ENCODE results near the gene SPATA46. TPM values are rescaled to one million over a fixed set of nuclear protein-coding genes. Genes with fewer than 3 reads are reported as not detected.

SPATA46 gene
- total RNA-seq, 2 experiments from 2014 or later = not detected

- peaks cover 5% of the 10 kb centered on the region for H3K27me3 Mint-ChIP-seq
- H3K36me3 Mint-ChIP-seq (ENCODE audit: low read depth) = no peaks in the 10 kb centered on the region
- DNase-seq = no peak
- POLR2A ChIA-PET = no interaction called here
- no peaks in the 10 kb centered on the region for H3K9me3 Mint-ChIP-seq
- CTCF ChIA-PET = interaction anchor here (0.6 kb wide), 1 partner anchor 318 kb away, joined by 3 read pairs; no protein-coding TSS in a partner anchor
- H3K27ac Mint-ChIP-seq = no peak overlapping the region
- H3K4me3 Mint-ChIP-seq = no peak overlapping the region
- H3K4me1 Mint-ChIP-seq = no peaks in the 10 kb centered on the region
These were observed 28.0 kb upstream of the SPATA46 start for GRCh38 chr1:162404550-162405160.

GRCh38 chr1:162400790-162401355 is 24.2 kb upstream of the SPATA46 start:
- no peaks in the 10 kb centered on the region for H3K9me3 Mint-ChIP-seq
- H3K27me3 Mint-ChIP-seq = peaks cover 25% of the 10 kb centered on the region
- no peak overlapping the region for H3K27ac Mint-ChIP-seq
- no peaks in the 10 kb centered on the region for H3K4me1 Mint-ChIP-seq
- no peak overlapping the region for H3K4me3 Mint-ChIP-seq
- no peaks in the 10 kb centered on the region for H3K36me3 Mint-ChIP-seq (ENCODE audit: low read depth)
- CTCF ChIA-PET = interaction anchor here (1.1 kb wide), 1 partner anchor 49 kb away, joined by 4 read pairs; no protein-coding TSS in a partner anchor
- no peak for DNase-seq
- POLR2A ChIA-PET = no interaction called here

GRCh38 chr1:162398999-162399580 is 22.4 kb upstream of the SPATA46 start:
- Mint-ChIP-seq H3K36me3 (ENCODE audit: low read depth) (no peaks in the 10 kb centered on the region), H3K27ac (no peak overlapping the region), H3K4me3 (no peak overlapping the region), H3K27me3 (peaks cover 25% of the 10 kb centered on the region), H3K4me1 (no peaks in the 10 kb centered on the region), H3K9me3 (no peaks in the 10 kb centered on the region)
- ChIA-PET CTCF (interaction anchor here (0.6 to 1.4 kb wide), 2 partner anchors 16 to 312 kb away, joined by 3 read pairs; no protein-coding TSS in a partner anchor), POLR2A (no interaction called here)
- no peak for DNase-seq

DNA sequence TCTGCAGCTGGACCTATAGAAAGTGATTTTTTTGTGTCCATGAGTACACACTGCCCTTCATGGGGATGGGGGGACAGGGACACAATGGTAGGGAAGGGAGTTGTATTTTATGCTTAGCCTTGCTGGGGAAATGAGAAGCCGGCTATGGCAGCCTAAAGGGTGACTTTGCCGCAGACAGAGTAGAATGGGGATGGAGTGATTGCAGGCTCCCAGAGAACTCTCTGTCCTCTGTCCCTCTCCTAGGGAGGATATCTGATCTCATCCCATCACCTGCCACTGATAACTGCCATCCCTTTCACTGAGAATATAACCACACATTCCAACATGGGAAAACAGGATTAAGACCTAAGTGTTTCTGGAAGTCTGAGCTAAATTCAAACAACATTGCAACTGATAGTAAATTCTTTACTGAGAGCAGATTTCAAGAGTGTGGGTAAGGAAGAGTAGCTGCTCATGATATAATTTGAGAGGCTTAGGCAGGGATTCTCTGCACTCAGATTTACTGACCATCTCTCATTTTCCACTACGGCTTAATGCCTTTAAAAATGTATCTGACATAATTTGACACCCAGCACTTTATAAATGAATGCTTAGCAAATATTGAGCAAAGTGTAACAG is 21.4 kb upstream of the SPATA46 start:
- no peaks in the 10 kb centered on the region for H3K36me3 Mint-ChIP-seq (ENCODE audit: low read depth)
- ChIA-PET POLR2A (no interaction called here), CTCF (no interaction called here)

DNA sequence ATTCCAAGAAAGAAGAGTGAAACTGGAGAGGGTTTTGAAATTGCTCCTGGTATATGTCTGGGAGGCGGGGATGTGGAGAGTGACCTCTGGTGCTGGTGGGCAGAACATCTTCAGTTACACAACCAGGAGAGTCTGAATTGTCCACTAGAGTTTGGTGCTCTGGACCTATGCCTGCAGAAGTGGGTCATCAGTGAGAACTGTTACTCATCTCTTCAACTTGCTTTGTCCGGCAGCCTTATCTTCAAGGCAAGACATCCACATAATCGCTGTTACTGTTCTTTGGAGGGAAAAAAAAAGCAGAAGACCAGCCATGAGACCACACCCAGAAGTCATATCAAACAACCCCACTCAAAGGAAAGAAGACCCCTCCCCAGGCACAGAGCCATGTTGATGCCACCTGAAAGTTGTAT is 20.4 kb upstream of the SPATA46 start:
- Mint-ChIP-seq H3K27ac (no peak overlapping the region), H3K4me3 (no peak overlapping the region), H3K4me1 (no peaks in the 10 kb centered on the region), H3K36me3 (ENCODE audit: low read depth) (no peaks in the 10 kb centered on the region), H3K9me3 (no peaks in the 10 kb centered on the region), H3K27me3 (peaks cover 25% of the 10 kb centered on the region)
- DNase-seq = no peak
- POLR2A ChIA-PET = no interaction called here
- CTCF ChIA-PET = no interaction called here

More for the DNA sequence above, 21.4 kb upstream of the SPATA46 start:
- H3K27ac Mint-ChIP-seq = no peak overlapping the region
- H3K9me3 Mint-ChIP-seq = no peaks in the 10 kb centered on the region
- no peak for DNase-seq
- H3K4me1 Mint-ChIP-seq = no peaks in the 10 kb centered on the region
- peaks cover 25% of the 10 kb centered on the region for H3K27me3 Mint-ChIP-seq
- no peak overlapping the region for H3K4me3 Mint-ChIP-seq

DNA sequence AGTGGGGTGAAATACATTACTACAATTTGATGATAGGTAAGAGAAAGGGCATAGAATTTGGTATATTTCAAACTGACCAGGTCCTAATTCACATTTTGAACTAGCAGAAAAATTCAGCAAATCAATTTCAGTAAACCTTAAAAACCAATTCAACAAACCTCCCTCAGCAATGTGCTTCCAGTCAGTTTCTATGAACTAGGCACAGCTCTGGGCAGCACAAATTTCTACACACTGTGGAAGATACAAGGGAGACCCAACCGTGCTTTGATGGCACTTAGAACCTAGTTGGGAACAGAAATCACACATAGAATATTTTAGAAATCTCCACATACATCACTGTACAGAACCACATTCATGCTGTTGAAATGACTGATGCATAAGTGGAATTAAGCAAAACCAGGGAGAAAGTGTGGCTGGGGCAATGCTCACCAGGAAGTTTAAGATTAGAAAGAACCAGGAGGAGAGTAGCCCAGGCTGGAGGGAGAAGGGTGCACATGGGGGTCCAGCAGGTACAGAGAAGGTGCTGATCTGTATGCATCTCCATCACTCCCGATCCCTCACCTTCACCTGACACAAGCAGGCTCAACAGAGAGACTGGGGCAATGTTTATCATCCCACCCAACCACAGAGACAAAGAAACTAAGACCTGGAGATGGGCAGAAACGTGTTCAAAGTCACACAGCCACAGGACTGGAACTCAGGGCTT is 19.7 kb upstream of the SPATA46 start:
- peaks cover 25% of the 10 kb centered on the region for H3K27me3 Mint-ChIP-seq
- POLR2A ChIA-PET = no interaction called here
- H3K9me3 Mint-ChIP-seq = no peaks in the 10 kb centered on the region
- H3K4me3 Mint-ChIP-seq = no peak overlapping the region
- no peak for DNase-seq
- H3K4me1 Mint-ChIP-seq = no peaks in the 10 kb centered on the region
- no peaks in the 10 kb centered on the region for H3K36me3 Mint-ChIP-seq (ENCODE audit: low read depth)
- H3K27ac Mint-ChIP-seq = no peak overlapping the region
- CTCF ChIA-PET = no interaction called here

DNA sequence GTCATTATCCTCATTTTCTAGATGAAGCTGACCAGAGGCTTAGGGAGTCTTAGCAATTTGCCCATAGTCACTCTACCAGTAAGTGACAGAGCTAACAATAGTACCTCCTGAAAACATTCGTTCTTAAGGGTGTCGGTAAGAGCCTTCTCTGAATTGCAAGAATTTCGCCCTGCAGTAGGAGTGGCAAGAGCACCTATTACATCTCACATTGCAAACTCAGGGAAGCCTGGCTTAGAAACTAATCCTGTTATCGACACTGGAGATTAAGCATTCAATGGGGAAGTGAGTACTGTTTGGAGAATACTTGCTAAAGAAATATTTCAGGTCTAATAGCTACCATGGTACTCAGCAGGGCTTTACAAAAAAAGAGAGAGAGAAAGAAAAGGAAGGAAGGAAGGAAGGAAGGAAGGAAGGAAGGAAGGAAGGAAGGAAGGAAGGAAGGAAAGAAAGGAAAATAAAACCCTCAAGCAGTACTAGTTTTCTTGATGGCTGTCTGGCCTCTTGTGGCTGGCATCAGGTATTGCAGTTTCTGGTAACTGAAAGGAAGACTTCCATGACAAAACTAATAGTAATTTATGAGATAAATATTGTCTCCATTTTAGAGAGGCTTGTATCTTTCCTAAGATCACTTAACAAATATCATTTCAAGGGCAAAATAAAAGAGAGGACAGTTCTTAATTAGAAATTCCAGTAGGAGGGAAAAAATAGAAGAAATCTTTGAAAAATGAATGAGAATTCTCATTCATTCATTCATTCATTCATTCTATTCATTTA is 15.3 kb upstream of the SPATA46 start:
- H3K4me3 Mint-ChIP-seq = no peak overlapping the region
- H3K9me3 Mint-ChIP-seq = no peaks in the 10 kb centered on the region
- DNase-seq = peak; percentile 22
- peaks cover 11% of the 10 kb centered on the region for H3K27me3 Mint-ChIP-seq
- no peaks in the 10 kb centered on the region for H3K36me3 Mint-ChIP-seq (ENCODE audit: low read depth)
- H3K4me1 Mint-ChIP-seq = peaks cover 2% of the 10 kb centered on the region
- ChIA-PET POLR2A (no interaction called here), CTCF (no interaction called here)
- H3K27ac Mint-ChIP-seq = no peak overlapping the region

- peaks cover 2% of the 10 kb centered on the region for H3K4me1 Mint-ChIP-seq
- H3K4me3 Mint-ChIP-seq = no peak overlapping the region
- no peaks in the 10 kb centered on the region for H3K36me3 Mint-ChIP-seq (ENCODE audit: low read depth)
- H3K27me3 Mint-ChIP-seq = peaks cover 6% of the 10 kb centered on the region
- ChIA-PET CTCF (no interaction called here), POLR2A (no interaction called here)
- no peak for DNase-seq
- no peak overlapping the region for H3K27ac Mint-ChIP-seq
- no peaks in the 10 kb centered on the region for H3K9me3 Mint-ChIP-seq
These were observed 13.9 kb upstream of the SPATA46 start for GRCh38 chr1:162390396-162391185.

- DNase-seq = no peak
- H3K36me3 Mint-ChIP-seq (ENCODE audit: low read depth) = no peaks in the 10 kb centered on the region
- CTCF ChIA-PET = no interaction called here
- no peaks in the 10 kb centered on the region for H3K9me3 Mint-ChIP-seq
- H3K27ac Mint-ChIP-seq = no peak overlapping the region
- peaks cover 6% of the 10 kb centered on the region for H3K27me3 Mint-ChIP-seq
- peaks cover 2% of the 10 kb centered on the region for H3K4me1 Mint-ChIP-seq
- POLR2A ChIA-PET = no interaction called here
- H3K4me3 Mint-ChIP-seq = no peak overlapping the region
These were observed 13.3 kb upstream of the SPATA46 start for GRCh38 chr1:162389971-162390370.

GRCh38 chr1:162389021-162389818 is 12.6 kb upstream of the SPATA46 start:
- ChIA-PET CTCF (no interaction called here), POLR2A (no interaction called here)
- DNase-seq = no peak

GRCh38 chr1:162388615-162389014 is 12.0 kb upstream of the SPATA46 start:
- no peak overlapping the region for H3K27ac Mint-ChIP-seq
- peaks cover 2% of the 10 kb centered on the region for H3K4me1 Mint-ChIP-seq
- ChIA-PET POLR2A (no interaction called here), CTCF (no interaction called here)
- H3K4me3 Mint-ChIP-seq = no peak overlapping the region
- DNase-seq = no peak
- H3K9me3 Mint-ChIP-seq = no peaks in the 10 kb centered on the region
- peaks cover 6% of the 10 kb centered on the region for H3K27me3 Mint-ChIP-seq
- H3K36me3 Mint-ChIP-seq (ENCODE audit: low read depth) = no peaks in the 10 kb centered on the region

More at GRCh38 chr1:162389021-162389818, 12.6 kb upstream of the SPATA46 start:
- Mint-ChIP-seq H3K27ac (no peak overlapping the region), H3K9me3 (no peaks in the 10 kb centered on the region), H3K4me3 (no peak overlapping the region), H3K36me3 (ENCODE audit: low read depth) (no peaks in the 10 kb centered on the region), H3K4me1 (peaks cover 2% of the 10 kb centered on the region), H3K27me3 (peaks cover 6% of the 10 kb centered on the region)
